Measurements from ENCODE around the gene PADI6. TPM values are rescaled to one million over a fixed set of nuclear protein-coding genes. Genes with fewer than 3 reads are reported as not detected.

The PADI6 gene
- polyA plus RNA-seq (2012; rRNA removed): not detected in 2 replicates
- not detected in 2 replicates for polyA plus RNA-seq (2012; cell fraction: cytosol; rRNA removed)
- polyA plus RNA-seq (2012; cell fraction: nucleus; rRNA removed): not detected in 2 replicates

- Histone ChIP-seq H2AFZ (ENCODE audit: low read depth) (no peak within 1 kb of the TSS), H3K9me2 (no peaks in the 10 kb centered on the region), H3K4me2 (no peak within 1 kb of the TSS), H3K27ac (ENCODE audit: low read depth in 2 of 2, low read length in 1 of 2) (no peak within 1 kb of the TSS), H3K79me2 (ENCODE audit: insufficient read depth) (no peaks in the 10 kb centered on the region), H4K20me1 (ENCODE audit: insufficient read depth) (no peaks in the 10 kb centered on the region), H3F3A (replicated peaks; ENCODE audit: insufficient read depth) (no peaks in the 10 kb centered on the region), H3K36me3 (replicated peaks in 1 of 2; ENCODE audit: control insufficient read depth in 1 of 2, insufficient read depth in 2 of 2, low read length in 1 of 2) (no peaks in the 10 kb centered on the region), H3K4me3 (ENCODE audit: low read depth in 2 of 2, low read length in 1 of 2) (no peak within 1 kb of the TSS), H3K27me3 (ENCODE audit: insufficient read depth) (peaks cover 14% of the 10 kb centered on the region; the same call in 1 of the 2 replicates), H3K9ac (no peak within 1 kb of the TSS), H3K4me1 (ENCODE audit: control insufficient read depth in 1 of 2, insufficient read depth in 2 of 2, low read depth in 1 of 2, low read length in 1 of 2) (no peaks in the 10 kb centered on the region), H3K9me3 (no peaks in the 10 kb centered on the region)
- DNase-seq: no peak
- ChIA-PET POLR2A (no interaction called here), CTCF (interaction anchor here (1.1 to 1.2 kb wide), 2 partner anchors 9 to 30 kb away, joined by 3 read pairs; no protein-coding TSS in a partner anchor)
- TF ChIP-seq ZBTB33 (IDR thresholded peaks at IDR 0.05; ENCODE audit: borderline replicate concordance, low read depth): no peak
- no peak for TF ChIP-seq MAX (IDR thresholded peaks at IDR 0.05; ENCODE audit: low read depth)
- no peak for TF ChIP-seq TAF1 (IDR thresholded peaks at IDR 0.05; ENCODE audit: borderline replicate concordance, low read depth, low read length)
- no peak for TF ChIP-seq PBX3 (IDR thresholded peaks at IDR 0.05)
- TF ChIP-seq EZH2phosphoT487 (IDR thresholded peaks at IDR 0.05; ENCODE audit: borderline replicate concordance, low read depth): no peak
- TF ChIP-seq TEAD4 (IDR thresholded peaks at IDR 0.05; ENCODE audit: borderline replicate concordance, insufficient read depth): no peak
- TF ChIP-seq YY1 (IDR thresholded peaks at IDR 0.05; ENCODE audit: low read depth): no peak
- TF ChIP-seq GATA2 (CRISPR knock-in tag; IDR thresholded peaks at IDR 0.05): no peak
- TF ChIP-seq NFIC (IDR thresholded peaks at IDR 0.05; ENCODE audit: borderline replicate concordance): no peak
- no peak for TF ChIP-seq NRF1 (IDR thresholded peaks at IDR 0.05; ENCODE audit: low read depth, low read length)
- TF ChIP-seq CTCF (IDR thresholded peaks at IDR 0.05): no peak
- TF ChIP-seq USF1 (IDR thresholded peaks at IDR 0.05; ENCODE audit: borderline replicate concordance, low read depth): no peak
- 30% methylated on average over 7 of the region's 7 CpGs for WGBS (ENCODE audit: low lambda C conversion rate)
Measured at GRCh38 chr1:17371896-17372295, at the start of gene PADI6. Gene PADI6 (plus strand): TSS chr1:17372196. CDS start chr1:17372246, 50 bp downstream.
